Subcutaneous abdominal adipose tissue (tissue), 5 donors: ENCODE measurements around the gene FBXW4.

Experiments
- H3K27ac ChIP-seq: one replicate; pipeline ENCODE4 v1.7.0; 2013; ENCODE audit warnings: low read depth, mild to moderate bottlenecking, inconsistent platforms, low read length, moderate library complexity
- H3K27me3 ChIP-seq, 5 donors: one replicate each; pipeline ENCODE4 v1.7.0; 2013; ENCODE audit warnings: low read length in 5 of 5, inconsistent platforms in 1 of 5; ENCODE audit not compliant: control insufficient read depth in 5 of 5, insufficient read depth in 4 of 5
- H3K36me3 ChIP-seq, 5 donors: one replicate each; pipeline ENCODE4 v1.7.0; 2013; ENCODE audit warnings: low read length in 5 of 5; ENCODE audit not compliant: control insufficient read depth in 5 of 5, insufficient read depth in 5 of 5
- H3K4me1 ChIP-seq, 5 donors: one replicate each; pipeline ENCODE4 v1.7.0; 2013; ENCODE audit warnings: low read length in 5 of 5, mild to moderate bottlenecking in 3 of 5, moderate library complexity in 1 of 5; ENCODE audit not compliant: control insufficient read depth in 5 of 5, insufficient read depth in 5 of 5
- H3K4me3 ChIP-seq, 5 donors: one replicate each; pipeline ENCODE4 v1.7.0; 2013; ENCODE audit warnings: low read length in 5 of 5, low read depth in 1 of 5
- H3K9ac ChIP-seq, 5 donors: one replicate each; pipeline ENCODE4 v1.7.0; 2013; ENCODE audit warnings: low read length in 5 of 5, mild to moderate bottlenecking in 4 of 5, moderate library complexity in 3 of 5
- H3K9me3 ChIP-seq, 5 donors: one replicate each; pipeline ENCODE4 v1.7.0; 2013; ENCODE audit warnings: low read length in 5 of 5; ENCODE audit not compliant: control insufficient read depth in 5 of 5
- donor health status: healthy.
- donor health status: healthy.
- donor health status: healthy.
- donor health status: healthy.
- donor health status: healthy.

Gene FBXW4, protein sequence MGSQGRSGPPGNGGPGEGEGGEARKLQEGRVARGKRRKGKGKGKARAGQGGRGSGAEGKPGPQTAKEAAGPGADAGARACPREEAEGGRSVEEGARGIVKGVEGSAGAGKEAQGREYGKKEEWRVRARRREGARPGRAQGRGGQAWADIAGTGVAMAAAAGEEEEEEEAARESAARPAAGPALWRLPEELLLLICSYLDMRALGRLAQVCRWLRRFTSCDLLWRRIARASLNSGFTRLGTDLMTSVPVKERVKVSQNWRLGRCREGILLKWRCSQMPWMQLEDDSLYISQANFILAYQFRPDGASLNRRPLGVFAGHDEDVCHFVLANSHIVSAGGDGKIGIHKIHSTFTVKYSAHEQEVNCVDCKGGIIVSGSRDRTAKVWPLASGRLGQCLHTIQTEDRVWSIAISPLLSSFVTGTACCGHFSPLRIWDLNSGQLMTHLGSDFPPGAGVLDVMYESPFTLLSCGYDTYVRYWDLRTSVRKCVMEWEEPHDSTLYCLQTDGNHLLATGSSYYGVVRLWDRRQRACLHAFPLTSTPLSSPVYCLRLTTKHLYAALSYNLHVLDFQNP

GRCh38 chr10:101694674-101695403, at the start of gene FBXW4:
FBXW4 (minus strand) TSS chr10:101695170; CDS start chr10:101695105, 65 bp downstream.
- H3K27me3 ChIP-seq, result no peaks in the 10 kb centered on the region
- H3K9ac ChIP-seq, result peak within 1 kb of the TSS; percentile 89 to 99 (median 97)
- H3K4me3 ChIP-seq, result peak within 1 kb of the TSS; percentile 84 to 98 (median 89)
- peaks cover 1 to 35% (median 22%) of the 10 kb centered on the region in 5 donors for H3K4me1 ChIP-seq
- H3K36me3 ChIP-seq, result peaks cover 0 to 2% (median 0%) of the 10 kb centered on the region in 5 donors
- peak within 1 kb of the TSS; percentile 96 for H3K27ac ChIP-seq
- no peaks in the 10 kb centered on the region for H3K9me3 ChIP-seq

GRCh38 chr10:101744267-101744666, 49.3 kb upstream of the FBXW4 start:
- Histone ChIP-seq H3K27me3 (peaks cover 0 to 7% (median 0%) of the 10 kb centered on the region in 5 donors), H3K4me1 (peaks cover 0 to 1% (median 0%) of the 10 kb centered on the region in 5 donors), H3K9ac (no peak overlapping the region), H3K4me3 (no peak overlapping the region), H3K9me3 (no peaks in the 10 kb centered on the region), H3K27ac (no peak overlapping the region), H3K36me3 (no peaks in the 10 kb centered on the region)

DNA sequence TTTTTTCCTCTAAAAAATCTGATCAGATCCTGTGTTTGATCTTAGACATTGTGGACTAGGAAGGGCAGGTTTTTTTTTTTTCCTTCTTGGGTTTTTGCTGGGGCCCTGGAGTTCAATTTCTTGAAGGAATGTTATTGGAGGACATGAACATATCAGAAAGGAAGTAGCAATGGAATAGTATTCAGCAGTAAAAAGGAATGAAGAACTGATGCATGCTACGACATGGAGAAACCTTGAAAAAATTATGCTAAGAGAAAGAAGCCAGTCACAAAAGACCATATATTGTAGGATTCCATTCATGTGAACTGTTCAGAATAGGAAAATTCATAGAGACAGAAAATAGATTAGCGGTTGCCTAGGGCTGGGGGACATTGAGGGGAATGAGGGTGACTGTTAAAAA, 47.0 kb upstream of the FBXW4 start:
- Histone ChIP-seq H3K4me3 (no peak overlapping the region), H3K36me3 (no peaks in the 10 kb centered on the region), H3K27me3 (peaks cover 0 to 12% (median 0%) of the 10 kb centered on the region in 5 donors), H3K9me3 (no peaks in the 10 kb centered on the region), H3K27ac (no peak overlapping the region), H3K4me1 (no peaks in the 10 kb centered on the region), H3K9ac (no peak overlapping the region)

GRCh38 chr10:101736666-101737065, 41.7 kb upstream of the FBXW4 start:
- Histone ChIP-seq H3K9ac (no peak overlapping the region), H3K27ac (no peak overlapping the region), H3K27me3 (peaks cover 0 to 16% (median 7%) of the 10 kb centered on the region in 5 donors), H3K4me3 (no peak overlapping the region), H3K9me3 (no peaks in the 10 kb centered on the region), H3K36me3 (no peaks in the 10 kb centered on the region), H3K4me1 (no peaks in the 10 kb centered on the region)

DNA sequence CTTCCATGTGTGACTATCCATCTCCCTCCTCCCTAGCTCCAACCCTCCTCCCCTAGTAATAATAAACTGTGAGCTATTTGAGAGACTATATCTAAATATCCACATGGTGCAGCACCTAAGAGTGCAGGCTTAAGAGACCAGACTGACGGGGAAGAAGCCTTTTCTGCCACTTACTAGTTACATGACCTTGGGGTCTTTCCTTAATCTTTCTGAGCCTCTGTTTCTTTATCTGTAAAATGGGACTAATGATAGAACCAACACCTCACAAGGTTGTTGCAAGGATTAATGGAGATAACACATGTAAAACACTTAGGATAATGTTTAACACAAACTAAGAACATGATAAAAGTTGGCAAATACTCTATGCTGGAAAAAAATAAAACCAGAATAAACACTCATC, 37.1 kb upstream of the FBXW4 start:
- Histone ChIP-seq H3K9me3 (no peaks in the 10 kb centered on the region), H3K27me3 (peaks cover 0 to 9% (median 0%) of the 10 kb centered on the region in 5 donors), H3K4me1 (no peaks in the 10 kb centered on the region), H3K9ac (no peak overlapping the region), H3K36me3 (no peaks in the 10 kb centered on the region), H3K4me3 (no peak overlapping the region), H3K27ac (no peak overlapping the region)

- H3K27me3 ChIP-seq, result peaks cover 0 to 8% (median 4%) of the 10 kb centered on the region in 5 donors
- H3K4me3 ChIP-seq, result no peak overlapping the region
- H3K9me3 ChIP-seq, result no peaks in the 10 kb centered on the region
- no peaks in the 10 kb centered on the region for H3K4me1 ChIP-seq
- no peak overlapping the region for H3K27ac ChIP-seq
- no peaks in the 10 kb centered on the region for H3K36me3 ChIP-seq
- H3K9ac ChIP-seq, result no peak overlapping the region
Observed at GRCh38 chr10:101726115-101726387, 31.1 kb upstream of the FBXW4 start.

GRCh38 chr10:101725296-101726114, 30.5 kb upstream of the FBXW4 start:
- Histone ChIP-seq H3K27ac (no peak overlapping the region), H3K9me3 (no peaks in the 10 kb centered on the region), H3K27me3 (peaks cover 0 to 8% (median 4%) of the 10 kb centered on the region in 5 donors), H3K9ac (no peak overlapping the region), H3K4me1 (no peaks in the 10 kb centered on the region), H3K36me3 (no peaks in the 10 kb centered on the region), H3K4me3 (no peak overlapping the region)

- peaks cover 0 to 8% (median 4%) of the 10 kb centered on the region in 5 donors for H3K27me3 ChIP-seq
- no peaks in the 10 kb centered on the region for H3K4me1 ChIP-seq
- no peak overlapping the region for H3K4me3 ChIP-seq
- no peaks in the 10 kb centered on the region for H3K36me3 ChIP-seq
- no peaks in the 10 kb centered on the region for H3K9me3 ChIP-seq
- H3K27ac ChIP-seq, result no peak overlapping the region
- H3K9ac ChIP-seq, result no peak overlapping the region
Observed at GRCh38 chr10:101724446-101724845, 29.5 kb upstream of the FBXW4 start.

DNA sequence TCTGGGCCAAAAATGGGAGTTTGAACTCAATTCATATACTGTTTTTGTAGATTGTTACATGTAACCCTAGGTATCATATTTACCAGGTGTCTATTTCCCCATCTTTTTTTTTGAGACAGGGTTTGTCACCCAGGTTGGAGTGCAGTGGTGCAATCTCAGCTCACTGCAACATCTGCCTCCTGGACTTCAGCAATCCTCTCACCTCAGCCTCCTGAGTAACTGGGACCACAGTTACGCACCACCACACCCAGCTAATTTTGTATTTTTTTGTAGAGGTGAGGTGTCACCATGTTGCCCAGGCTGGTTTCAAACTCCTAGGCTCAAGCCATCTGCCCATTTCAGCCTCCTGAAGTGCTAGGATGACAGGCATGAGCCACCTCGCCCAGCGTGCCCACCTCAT, 28.2 kb upstream of the FBXW4 start:
- Histone ChIP-seq H3K4me3 (no peak overlapping the region), H3K9me3 (no peaks in the 10 kb centered on the region), H3K9ac (no peak overlapping the region), H3K36me3 (no peaks in the 10 kb centered on the region), H3K27me3 (peaks cover 0 to 8% (median 4%) of the 10 kb centered on the region in 5 donors), H3K27ac (no peak overlapping the region), H3K4me1 (no peaks in the 10 kb centered on the region)
